Activated CD4-positive, alpha-beta T cell treated with anti-CD3 and anti-CD28 coated beads, Interleukin-2, Interleukin-4, amounts not matched to agents 100 ng/mL and 50 ng/mL, durations not matched to agents 16 hours and 8 hours (primary cell): Measurements from ENCODE around the gene CBX8.
A peak's percentile ranks its signal among the peaks of the same experiment; 100 is the strongest.

ENCODE experiments used
- DNase-seq: peaks from one replicate; pipeline ENCODE4 v3.0.0-alpha.2; 2020; ENCODE audit warnings: low spot score

CBX8 gene

DNA sequence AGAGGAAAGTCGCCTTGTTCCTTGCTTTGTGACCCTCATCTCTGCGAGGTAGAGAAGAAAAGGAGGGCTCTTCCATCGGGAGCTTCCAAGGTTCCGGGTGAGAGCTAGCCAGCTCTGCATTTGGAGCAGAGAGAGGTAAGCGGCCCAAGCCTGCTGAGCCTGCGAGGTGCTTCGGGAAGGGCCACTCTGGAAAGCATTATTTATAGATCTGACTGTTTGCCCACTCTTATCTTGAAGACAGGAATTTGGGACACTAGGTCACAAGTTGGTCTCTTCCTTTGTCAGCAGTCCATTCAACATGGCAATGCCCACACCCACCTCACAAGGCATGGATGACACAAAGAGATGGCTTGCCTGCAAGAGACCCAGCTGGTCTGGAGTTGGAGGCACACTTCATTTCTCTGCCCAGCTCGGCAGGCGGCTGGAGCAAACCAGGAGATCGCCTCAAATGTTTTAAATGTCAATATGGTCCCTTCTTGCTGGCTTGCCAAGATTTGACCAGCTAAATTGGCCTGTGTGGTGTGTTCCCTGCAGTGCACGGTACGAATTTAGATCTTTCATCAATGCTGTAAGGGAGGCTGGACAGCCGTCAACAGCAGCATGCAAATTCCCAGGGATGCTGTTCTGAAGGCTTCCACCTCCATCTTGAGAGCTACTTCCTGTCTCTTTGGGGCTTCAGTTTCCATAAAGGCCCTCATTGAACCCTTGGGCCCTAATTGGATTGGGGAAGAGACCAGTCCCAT, 22.8 kb upstream of the CBX8 start:
- no peak for DNase-seq

DNA sequence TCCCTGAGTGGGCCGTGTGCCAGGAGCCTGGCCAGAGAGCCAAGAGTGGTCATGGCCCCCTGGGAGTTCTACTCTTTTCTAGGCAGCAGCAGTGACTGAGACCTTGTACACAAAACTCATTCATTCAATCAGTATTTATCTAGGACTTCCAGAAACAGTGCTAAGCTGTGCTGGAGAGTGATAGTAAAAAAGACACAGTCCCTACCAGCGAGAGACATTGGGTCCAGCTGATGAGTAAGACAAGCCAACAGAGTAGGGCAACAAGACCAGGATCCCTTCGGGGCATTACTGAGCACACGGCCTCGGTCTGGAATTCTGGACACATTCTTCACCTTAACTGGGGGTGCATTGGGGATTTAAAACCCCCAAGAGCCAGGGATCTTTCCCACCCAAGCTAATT, 22.2 kb upstream of the CBX8 start:
- DNase-seq = no peak

DNA sequence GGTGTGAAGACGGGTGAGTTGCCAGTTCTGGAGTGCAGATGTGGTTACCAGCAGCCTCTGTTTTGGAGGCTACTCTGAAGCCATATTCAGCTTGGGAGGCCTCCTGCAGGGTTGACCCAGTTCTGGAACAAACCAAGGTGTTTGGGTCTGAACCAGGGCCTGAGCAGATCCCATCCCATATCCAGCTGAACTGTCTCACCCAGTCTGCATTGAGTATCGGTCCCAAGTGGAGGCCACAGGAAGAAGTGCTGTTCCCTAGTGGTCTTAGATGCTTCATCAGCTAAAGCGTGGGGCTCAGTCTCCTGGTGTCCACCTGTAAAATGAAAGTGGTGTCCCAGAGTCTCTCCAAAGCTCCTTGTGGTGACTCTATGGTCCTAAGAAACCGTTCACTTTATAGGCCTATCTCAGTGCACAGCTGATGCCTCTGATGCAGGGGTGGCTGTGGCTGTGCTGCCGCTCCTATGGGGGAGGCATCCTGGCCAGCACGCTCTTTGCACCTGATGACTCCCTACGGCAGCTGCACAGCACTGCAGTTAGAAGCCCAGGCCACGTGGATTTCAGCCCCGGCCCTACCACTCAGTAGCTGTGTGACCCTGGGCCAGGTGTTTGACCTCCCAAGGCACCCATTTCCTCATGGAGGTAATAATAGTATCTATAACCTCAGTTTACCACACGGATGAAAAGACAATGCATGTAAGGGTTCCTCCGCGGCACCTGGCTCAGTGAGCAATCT, 21.3 kb upstream of the CBX8 start:
- no peak for DNase-seq

DNA sequence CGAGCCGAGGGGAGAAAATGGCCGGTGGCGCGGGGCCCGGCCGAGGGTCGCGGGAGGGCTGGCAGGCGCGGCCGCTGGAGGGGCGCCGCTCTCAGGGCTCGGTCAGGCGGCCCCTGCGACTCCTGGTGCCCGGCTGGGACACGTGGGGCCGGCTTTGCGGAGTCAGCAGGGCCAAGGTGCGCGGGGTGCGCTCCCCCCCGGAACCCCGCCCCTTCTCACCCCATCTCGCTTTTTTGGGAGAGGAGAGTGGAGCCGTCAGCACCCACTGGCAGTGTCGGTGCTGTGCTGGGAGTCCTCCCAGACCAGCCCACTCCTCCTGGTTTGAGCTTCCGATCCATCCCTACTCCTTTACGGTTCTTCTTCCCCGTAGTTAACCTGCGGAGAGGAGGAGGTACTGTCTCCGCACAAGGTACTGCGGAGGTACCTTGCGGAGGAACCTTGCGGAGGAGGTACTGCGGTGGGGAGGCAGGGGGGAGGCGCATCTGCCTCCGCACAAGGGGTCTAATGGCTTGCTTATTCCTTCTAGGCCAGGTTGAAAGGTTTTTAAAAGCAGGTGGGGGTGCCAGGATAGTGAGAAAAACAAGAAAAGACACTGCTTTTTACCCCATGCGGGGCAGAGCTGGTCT, 19.1 kb upstream of the CBX8 start:
- no peak for DNase-seq

DNA sequence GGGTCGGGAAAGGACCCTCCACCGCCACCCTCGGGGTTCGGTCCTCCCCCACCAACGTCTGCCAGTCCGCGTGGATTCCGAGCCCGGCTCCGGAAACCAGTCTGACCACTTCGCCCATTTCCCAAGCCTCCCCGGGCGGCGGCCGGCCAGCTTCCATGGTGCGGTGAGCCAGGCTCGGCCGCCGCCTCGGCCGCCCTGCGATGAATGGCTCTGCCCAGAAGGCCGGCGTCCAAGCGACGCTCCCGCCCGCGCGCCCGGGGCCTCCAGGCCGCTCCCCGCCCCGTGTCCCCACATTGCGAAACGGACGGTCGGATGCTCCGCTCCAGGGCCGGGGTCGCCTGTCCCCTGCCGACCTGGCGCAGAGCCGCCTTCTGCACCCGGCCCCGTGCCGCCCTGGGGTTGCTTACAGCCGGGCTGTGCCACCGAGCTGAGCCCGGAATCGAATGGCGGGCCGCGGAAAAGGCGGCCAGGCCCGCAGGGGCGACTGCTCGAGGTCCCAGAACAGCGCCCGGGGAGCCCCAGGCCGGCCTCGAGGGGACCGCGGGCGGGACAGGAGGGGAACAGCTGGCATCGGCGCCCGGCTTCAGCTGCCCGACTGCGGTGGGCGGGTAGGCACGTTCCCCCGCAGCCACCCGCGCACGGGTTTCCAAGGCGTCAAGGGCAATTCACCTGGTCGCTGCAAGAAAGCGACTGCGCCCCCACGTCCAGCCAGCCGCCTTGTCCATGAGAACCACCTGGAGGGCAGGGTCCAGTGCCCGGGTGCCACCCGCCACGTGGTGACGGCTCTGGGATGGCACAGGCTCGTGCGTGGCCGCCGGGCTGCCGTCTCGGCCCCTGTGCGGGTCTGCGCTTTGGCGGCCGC, 18.3 kb upstream of the CBX8 start:
- no peak for DNase-seq

DNA sequence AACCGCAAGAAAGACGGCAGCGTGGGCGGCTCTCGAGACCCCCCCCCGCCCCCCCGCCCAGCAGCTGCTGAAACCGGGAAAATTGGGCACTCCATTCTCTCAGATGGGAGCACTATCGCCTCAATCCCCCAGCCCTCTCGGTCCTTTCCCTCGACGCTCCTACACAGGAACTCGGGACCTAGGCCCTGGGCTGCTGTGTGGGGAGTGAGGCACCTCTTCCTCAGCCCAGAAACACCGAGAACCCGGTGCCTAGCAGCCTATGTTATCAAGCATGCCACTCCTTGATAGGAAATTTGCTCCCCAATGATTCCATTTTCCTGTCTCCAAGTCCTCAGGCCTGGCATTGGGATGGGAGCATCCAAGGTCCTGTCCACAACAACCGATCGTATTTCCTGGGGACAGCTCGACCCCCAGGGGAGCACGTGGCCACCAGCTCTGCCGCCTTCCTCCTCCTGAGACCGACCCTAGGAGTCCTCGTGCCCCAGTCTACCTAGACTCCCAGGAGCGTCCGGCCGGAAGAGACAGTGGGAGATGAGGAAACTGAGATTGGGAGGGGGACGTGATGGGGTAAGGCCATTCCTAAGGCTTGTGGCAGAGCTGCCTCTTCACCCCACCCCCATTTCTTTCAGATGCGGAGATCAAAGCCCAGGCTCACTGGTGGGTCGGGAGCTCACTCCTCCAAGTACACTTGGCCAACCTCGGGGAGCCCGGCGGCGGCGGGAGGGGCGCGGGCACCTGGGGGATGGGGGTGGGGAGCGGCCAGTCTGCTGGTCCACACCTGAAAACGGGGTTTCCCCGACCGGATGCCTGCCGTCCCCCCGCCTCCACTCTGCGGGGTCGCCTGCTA, 17.5 kb upstream of the CBX8 start:
- DNase-seq = no peak

DNA sequence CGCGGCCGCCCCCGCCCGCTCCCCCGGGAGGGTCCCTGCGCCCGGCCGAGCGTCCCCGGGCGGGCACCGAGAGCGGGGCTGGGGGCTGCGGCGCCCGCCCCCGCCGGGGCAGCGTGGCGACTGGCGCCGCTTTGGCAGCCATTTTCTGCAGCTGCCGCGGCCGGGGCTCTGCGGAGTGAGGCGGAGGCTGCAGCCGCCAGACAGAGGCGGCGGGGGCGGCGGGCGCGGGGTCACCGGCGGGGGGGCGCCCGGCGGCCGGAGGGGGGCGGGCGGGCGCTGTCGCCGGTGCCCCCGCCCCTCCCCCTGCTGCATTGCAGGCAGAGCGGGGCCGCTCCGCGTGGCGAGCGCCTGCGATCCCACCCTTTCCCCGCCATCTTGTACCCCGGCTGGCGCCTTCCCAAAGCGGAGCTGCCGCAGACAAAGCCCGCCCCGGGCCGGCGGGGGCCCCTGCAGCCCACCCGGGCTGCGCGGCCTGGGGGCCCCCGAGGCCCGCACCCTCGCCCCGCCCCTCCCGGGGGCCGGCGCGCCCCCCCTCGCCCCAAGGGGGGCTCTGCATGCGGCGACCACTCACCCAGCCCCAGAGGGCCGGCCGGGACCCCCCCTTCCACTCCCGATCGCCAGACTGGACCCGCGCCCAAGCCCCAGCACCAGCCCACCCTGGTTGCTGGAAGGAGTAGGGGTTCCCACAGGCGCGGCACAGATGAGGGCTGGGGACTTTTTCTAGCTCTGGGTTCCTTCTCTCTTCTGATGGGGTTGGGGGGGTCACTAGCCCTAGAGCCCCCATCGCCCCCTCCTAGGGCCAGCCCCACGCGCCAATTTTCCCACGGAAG, 16.6 kb upstream of the CBX8 start:
- no peak for DNase-seq

DNA sequence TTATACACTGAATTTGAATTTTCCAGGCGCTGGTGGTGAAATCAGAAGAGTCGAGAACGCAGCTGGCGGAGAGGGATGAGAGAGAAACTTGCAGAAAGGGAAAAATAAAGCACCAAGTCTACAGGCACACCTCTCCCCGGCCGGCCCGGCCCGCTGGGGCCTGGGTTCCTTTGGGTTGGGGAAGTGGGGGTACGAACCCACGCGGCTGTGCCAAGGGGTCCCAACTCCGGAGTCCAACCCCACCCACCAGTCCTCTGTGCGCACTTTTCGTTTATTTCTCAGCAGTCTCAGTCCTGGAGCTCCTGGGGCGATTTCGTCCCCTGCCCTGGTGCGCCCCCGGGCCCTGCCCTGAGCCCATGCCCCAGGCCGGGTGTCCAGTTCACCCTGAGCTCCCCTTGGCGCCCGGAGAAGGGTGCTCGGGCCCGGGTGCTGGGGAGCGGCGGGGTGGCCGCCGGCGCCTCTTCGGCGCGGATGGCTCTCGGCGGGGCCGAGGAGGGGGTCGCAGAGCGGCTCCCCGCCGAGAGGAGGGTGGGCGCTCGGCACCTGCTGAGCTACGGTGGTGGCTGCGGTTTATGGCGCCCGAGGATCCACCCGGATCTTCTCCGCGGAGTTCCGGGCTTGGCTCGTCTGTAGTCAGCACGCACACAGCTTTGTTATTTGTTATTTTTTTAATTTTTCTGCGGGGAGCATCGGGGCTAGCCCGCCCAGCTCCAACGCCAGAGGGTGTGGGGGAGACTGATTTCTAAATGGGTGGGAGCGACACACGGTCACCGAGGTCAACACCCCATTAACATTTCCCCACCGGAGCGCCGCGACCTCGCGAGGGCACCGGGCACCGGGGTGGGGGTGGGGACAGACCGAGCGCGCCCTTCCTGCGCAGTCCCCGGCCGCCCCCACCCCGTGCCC, 15.7 kb upstream of the CBX8 start:
- DNase-seq = no peak

DNA sequence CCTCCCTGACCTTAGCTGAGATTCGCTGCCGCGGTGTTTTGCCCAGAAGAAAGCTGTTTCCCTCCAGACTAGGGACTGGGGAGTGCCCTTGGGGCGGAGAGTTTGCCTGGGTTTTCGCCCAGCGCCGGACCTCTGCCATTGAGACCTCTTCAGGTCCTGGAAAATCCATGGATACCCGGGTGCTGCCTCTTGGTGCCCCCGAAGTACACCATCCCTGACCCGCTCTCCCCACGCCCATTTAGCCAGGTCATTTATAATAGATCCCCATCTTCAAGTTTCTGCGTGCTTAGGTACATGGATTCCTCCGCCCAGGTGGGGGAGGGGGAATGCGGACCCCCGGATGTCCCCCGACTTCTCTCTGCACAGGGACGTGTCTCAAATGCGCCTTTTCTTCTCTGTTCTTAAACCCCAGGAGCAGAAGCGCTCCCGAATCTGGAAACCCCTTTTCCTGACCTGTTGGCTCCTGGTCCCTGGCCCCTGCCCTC, 15.0 kb upstream of the CBX8 start:
- DNase-seq = no peak

DNA sequence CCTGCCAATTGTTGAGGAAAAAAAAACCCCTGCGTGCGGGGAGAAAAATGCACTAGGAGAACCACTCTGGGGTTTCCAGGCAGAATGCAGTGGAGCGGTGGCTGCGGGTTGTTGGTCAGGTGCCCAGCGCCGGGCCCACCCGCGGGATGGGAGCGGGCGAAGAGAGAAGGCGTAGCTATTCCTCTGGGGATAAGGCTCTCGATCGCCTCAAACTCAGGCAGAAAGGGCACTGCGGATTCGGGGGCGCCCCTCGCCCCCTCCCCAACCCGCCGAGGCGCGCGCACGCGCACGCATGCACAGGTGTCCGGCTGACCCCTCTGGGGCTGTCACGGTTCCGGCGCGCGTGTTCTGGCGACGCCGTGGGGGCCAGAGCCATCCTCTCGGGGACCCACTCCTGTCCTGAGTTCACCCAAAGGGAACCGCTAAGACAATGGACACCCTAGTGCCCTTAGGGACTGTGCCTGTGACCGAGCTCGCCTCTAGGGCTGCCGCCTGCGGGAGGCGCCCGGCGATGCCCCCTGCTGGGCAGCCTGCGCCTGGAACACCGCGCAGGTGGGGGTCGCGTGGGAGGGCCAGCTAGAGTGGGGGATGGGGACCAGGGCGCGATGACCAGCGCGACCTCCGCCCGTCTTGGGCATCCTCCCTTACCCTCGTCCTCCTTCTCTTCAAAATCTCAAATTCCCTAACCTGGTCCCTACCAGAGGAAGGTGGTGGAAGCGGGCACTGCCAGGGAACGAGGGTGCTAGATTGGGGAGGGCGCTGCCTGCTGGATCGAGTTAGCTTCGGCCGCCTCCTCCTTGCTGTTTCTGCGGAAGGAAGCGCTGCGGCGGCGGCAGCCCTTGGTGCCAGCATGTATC, 14.4 kb upstream of the CBX8 start:
- DNase-seq = peak; percentile 34

DNA sequence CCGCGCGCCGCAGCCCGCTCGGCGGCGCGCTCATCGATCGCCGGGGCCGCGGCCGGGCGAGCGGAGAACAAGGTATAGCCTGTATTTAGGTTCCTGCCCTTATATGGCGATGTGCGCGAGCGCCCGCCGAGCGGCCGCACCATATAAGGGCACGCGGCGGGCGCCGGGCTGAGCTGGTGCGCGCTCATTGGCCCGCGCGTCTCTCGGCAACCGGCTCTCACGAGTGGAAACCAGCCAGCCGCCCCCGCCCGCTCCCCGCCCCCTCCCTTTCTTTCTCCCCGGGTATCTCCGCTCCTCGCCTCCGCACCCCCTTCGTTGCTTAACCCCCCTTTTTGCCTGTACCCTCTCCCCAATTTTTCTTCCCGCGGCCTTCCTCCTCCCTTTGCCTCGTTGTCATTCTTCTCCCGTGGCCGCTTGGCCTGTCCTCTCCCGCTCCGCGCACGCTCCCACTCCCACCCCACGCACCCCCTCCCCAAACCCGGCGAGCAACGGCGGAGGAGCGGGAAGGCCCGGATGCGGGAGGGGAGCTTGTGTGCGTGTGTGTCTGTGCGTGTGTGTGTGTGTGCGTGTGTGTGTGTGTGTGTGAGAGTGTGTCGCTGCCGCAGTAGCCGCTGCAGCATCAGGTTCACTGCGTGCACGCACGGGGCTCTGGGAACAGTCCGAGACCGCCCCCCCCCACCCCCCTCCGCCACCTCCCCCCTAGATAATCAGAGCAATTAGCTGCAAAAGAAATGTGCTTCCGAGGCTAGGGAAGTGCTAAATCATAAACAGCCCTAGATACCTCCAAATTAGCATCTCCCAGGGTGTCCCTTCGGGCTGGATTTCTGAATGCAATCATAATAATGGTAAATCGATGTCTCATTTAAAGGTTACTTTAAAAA, 13.5 kb upstream of the CBX8 start:
- DNase-seq = peak; percentile 74

DNA sequence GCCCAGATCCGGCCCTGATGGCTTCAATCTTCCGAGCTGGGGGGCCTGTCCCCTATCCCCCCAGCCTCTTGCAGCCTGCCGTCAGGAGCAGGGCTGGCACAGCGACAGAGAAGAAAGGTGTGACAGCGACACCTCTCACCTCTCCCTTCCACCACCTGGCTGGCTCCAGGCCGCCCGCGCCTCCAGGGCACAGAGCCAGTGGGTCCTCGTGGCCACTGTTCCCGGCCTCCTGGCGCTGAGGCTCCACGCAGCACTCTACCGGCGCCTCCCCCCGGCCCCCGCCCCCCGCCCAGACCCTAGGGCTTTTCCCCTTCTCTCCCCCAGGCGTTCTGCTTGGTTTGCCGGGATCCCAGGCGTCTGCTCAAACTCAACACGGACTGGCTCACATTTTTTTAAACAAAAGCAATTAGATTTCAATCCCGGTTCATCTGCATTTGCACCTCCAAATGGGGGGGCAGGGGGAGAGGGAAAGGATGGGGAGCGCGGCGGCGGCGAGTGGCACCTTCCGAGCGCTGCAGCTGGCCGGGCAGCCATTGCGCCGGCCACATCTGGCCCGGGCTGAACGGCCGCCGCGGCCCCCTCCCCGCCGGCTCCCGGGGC, 12.8 kb upstream of the CBX8 start:
- DNase-seq = no peak

DNA sequence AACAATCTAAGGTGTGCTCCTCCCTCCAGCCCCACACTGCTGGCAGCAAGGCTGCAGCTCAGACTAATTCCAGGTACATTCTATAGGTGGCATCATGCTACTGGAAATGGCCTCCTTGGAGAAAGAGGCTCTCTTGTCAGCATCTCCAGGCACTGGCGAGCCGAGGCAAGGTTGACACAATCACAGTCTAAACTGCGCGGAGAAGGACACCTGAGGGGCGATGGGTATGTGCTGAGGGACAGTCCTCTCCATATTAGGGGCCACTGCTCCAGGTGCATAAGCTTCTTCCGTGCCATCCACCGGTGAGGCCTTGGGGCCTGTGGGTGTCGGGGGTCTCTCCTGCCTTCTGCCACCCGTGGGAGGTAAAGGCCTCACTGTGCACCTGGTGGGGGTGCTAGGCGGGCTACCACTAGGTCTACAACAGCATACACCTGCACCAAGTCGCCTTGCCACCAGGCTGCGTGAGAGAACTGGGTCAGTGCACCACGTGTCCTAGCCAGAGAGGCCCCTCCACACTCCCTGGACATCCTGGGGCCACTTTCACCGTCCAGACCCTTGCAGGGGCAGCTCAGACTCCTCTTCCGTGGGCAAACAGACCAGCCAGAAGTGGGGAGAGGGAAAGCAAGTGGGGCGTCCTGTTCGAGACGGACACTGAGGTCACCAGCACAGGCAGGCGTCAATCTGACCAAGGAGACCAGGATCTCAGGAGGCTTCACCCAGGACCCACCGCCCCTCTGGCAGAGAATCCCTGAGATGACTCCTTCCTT, 12.1 kb upstream of the CBX8 start:
- DNase-seq = peak; percentile 46

DNA sequence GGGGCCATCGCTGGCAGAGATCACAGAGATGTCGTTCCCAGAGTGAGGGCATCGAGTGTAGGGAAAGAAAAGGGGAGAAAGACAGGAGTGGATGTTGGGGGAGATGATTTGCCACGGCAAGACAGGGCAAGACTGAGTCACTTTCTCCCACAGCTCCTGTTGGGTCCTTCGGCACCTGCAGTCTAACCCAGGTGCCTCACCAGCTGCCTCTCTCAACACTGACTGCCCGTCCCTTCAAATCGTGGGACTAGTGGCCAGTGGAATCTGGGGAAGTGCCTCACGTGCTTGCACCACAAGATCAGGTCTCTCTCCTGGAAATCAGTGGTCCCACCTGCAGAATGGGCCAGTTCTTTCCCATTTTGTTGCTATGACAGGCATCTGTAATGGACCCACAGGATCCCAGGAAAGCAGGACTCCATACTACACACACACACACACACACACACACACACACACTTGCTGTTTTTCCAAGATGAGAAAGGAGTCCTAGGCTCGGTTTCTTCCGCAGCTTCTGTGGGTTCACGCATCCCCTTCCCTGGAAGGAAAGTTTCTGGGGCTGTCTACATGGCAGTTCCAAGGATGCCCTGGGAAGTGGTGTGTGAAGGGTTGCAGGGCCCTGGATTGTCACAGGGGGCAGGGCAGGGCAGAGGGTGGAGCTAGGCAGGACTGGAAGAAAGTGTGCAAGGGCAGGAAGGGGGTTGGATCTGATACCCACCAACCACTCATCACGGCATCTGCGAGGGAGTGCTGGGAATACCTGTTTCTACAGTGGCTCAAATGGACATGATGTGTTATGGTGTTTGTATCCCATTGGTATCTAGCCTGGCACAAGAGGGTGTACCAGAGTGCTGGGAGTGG, 10.2 kb upstream of the CBX8 start:
- no peak for DNase-seq

DNA sequence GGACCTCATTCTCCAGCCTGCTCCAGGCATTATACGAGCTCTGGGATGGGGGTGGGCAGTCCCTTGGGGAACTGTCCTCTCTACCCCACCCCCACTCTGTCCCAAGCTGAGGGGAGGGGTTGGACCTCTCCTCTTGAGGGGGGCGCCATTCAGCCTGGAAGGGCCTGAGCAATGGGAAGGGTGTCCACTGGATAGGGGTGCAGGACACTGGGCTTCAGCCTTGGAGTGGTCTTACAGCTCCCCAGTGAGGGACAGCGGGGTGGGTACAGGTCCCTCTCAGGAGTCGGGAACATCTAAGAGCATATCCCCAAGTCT, 9.5 kb upstream of the CBX8 start:
- DNase-seq = no peak
